Testis (tissue), 3 donors: ENCODE results near the gene REG3G. TPM values are rescaled to one million over a fixed set of nuclear protein-coding genes. Genes with fewer than 3 reads are reported as not detected.

Experiments used
- DNase-seq: peaks from one replicate; pipeline ENCODE4 v3.0.0-alpha.2; 2019
- H3K27ac ChIP-seq, 2 donors: fragments of 200-600 bp; sonication (generic); one replicate each; pipeline ENCODE4 v1.5.1; 2019
- H3K27me3 ChIP-seq: fragments of 200-600 bp; sonication (generic); one replicate; pipeline ENCODE4 v1.5.1; 2019
- H3K36me3 ChIP-seq: fragments of 200-600 bp; sonication (generic); one replicate; pipeline ENCODE4 v1.5.1; 2017; ENCODE audit warnings: low read depth; ENCODE audit errors: missing control alignments
- H3K4me1 ChIP-seq: fragments of 200-600 bp; sonication (generic); one replicate; pipeline ENCODE4 v1.5.1; 2019
- H3K4me3 ChIP-seq, 2 donors: fragments of 200-600 bp; sonication (generic); one replicate each; pipeline ENCODE4 v1.5.1; 2017 to 2019
- H3K9me3 ChIP-seq: fragments of 200-600 bp; sonication (generic); one replicate; pipeline ENCODE4 v1.5.1; 2017
- POLR2A ChIP-seq: fragments of 450-650 bp; IDR thresholded peaks from one replicate; pipeline ENCODE4 v1.6.1; 2017; ENCODE audit warnings: antibody characterized with exemption, mild to moderate bottlenecking, moderate library complexity
- WGBS, 2 donors: methylation state at CpG; one replicate each; pipeline ENCODE4 v1.1.5; 2018; 5-methylcytosine and 5-hydroxymethylcytosine counted together
- intact Hi-C: fragments of 100-400 bp; cut with DNase I; formaldehyde crosslinking; loops from one replicate; pipeline ENCODE4 v1.15.1; 2023; ENCODE audit warnings: low total_unique reads
- polyA plus RNA-seq: library from polyadenylated mRNA; stranded (reverse); fragments of 350-450 nt; fragmentation: Illumina TruSeq; extraction: RNeasy Lipid Tissue Mini Kit (QIAGEN cat#74804); gene quantifications from one replicate; pipeline ENCODE4 v1.2.3, GENCODE V29; 2014; ENCODE audit warnings: low read depth, low replicate concordance; ENCODE audit not compliant: insufficient read depth
- total RNA-seq, 2 donors: library from RNA; depleted of rRNA; stranded (reverse); fragments of >200 nt; gene quantifications; one replicate each; pipeline ENCODE4 v1.2.3, GENCODE V29; 2016
- TF ChIP-seq, protein P1 (sequence below), 3 experiments: fragments of 450-650 bp in 2 of 3; fragments of 200-600 bp in 1 of 3; sonication (generic) in 1 of 3; IDR thresholded peaks; one replicate each; pipeline ENCODE4 v1.5.1; 2016 to 2019; ENCODE audit warnings: antibody characterized with exemption in 3 of 3, mild to moderate bottlenecking in 2 of 3, moderate library complexity in 1 of 3

The REG3G gene
- total and polyA plus RNA-seq, 3 donors from 2014 or later = 22.3 to 69.7 (median 60.7) TPM

DNA sequence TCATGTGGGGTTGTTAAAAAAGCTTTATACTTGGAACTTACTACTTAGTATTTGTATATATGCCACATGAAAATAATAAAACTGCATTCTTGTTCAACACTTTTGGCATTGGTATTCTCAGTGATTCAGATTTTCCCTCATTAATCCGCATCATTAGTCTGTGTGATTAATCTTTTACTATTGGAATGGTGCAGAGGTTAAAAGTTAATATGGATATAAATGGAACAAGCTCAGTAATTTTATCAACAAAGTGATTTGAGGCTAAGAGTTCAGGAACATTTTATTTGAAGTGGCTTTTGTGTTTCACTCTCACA is 45.4 kb upstream of the REG3G start:
- Histone ChIP-seq H3K27me3 (no peaks in the 10 kb centered on the region), H3K4me3 (no peak overlapping the region), H3K36me3 (no peaks in the 10 kb centered on the region), H3K27ac (no peak overlapping the region), H3K4me1 (no peaks in the 10 kb centered on the region), H3K9me3 (no peaks in the 10 kb centered on the region)
- WGBS, 2 donors = 56 to 73% methylated on average over 1 of the region's 1 CpG
- no peak for TF ChIP-seq POLR2A
- TF ChIP-seq, protein P1, sequence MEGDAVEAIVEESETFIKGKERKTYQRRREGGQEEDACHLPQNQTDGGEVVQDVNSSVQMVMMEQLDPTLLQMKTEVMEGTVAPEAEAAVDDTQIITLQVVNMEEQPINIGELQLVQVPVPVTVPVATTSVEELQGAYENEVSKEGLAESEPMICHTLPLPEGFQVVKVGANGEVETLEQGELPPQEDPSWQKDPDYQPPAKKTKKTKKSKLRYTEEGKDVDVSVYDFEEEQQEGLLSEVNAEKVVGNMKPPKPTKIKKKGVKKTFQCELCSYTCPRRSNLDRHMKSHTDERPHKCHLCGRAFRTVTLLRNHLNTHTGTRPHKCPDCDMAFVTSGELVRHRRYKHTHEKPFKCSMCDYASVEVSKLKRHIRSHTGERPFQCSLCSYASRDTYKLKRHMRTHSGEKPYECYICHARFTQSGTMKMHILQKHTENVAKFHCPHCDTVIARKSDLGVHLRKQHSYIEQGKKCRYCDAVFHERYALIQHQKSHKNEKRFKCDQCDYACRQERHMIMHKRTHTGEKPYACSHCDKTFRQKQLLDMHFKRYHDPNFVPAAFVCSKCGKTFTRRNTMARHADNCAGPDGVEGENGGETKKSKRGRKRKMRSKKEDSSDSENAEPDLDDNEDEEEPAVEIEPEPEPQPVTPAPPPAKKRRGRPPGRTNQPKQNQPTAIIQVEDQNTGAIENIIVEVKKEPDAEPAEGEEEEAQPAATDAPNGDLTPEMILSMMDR (IDR thresholded peaks at IDR 0.05) = no peak
- intact Hi-C loops = no loop called here
- no peak for DNase-seq

DNA sequence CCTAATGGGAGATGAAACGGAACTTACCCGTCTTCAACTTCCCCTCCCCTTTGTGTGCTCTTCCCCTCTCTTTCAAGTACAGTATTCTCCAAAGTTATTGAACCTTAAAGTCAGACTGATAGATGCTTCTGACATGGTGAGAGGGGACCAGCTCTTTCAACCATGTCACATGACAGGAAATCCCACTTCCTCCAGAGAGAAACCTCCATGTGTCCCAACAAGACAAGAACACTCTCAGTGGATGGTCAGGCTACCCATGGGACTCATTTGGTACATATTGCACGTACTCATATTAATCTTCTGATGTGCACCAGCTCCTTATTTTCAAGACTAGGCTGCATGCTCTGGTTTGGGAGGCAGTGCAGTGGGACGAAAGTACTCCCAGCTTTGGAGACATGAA is 44.6 kb upstream of the REG3G start:
- 53 to 73% methylated on average over 4 of the region's 4 CpGs for WGBS, 2 donors
- DNase-seq = no peak
- intact Hi-C loops = no loop called here
- no peak overlapping the region for H3K4me3 ChIP-seq
- no peak overlapping the region for H3K27ac ChIP-seq
- no peak for TF ChIP-seq POLR2A
- TF ChIP-seq, protein P1 (IDR thresholded peaks at IDR 0.05) = no peak
- H3K36me3 ChIP-seq = no peaks in the 10 kb centered on the region
- H3K4me1 ChIP-seq = no peaks in the 10 kb centered on the region
- no peaks in the 10 kb centered on the region for H3K27me3 ChIP-seq
- no peaks in the 10 kb centered on the region for H3K9me3 ChIP-seq

DNA sequence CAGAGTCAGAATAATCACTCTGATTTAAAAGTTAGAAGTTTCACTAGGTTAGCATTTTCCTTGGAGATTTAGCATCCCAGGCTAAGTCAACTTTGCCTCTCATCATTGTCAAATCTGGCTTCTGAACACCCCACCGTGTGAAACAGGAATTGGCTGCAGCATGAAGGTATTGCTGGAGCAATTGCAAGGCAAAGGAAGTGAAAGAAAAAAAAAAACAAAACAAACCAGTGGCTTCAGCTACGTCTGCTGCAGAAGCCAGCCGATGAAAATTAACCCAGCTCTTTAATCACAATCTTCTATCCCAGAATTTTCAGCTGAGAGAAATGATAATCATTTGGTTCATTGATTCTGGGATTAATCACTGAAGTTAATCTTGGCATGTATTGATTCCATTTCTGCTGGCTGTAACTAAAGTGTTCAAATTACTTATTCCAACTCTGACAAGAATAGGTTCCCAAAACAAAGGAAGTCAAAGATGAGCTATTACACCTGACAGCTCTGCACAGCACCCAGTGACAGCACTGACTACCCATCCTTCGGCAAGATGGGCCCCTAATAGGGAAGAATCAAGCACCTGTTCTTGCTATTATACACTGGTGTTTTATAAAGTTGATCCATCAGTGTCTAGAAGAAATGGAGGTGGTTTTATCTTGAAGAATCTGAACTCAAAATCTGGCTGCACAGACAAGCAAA is 42.7 kb upstream of the REG3G start:
- intact Hi-C loops = no loop called here
- H3K4me1 ChIP-seq = no peaks in the 10 kb centered on the region
- WGBS, 2 donors = 53 to 57% methylated on average over 4 of the region's 4 CpGs
- H3K27me3 ChIP-seq = no peaks in the 10 kb centered on the region
- H3K36me3 ChIP-seq = no peaks in the 10 kb centered on the region
- no peaks in the 10 kb centered on the region for H3K9me3 ChIP-seq
- TF ChIP-seq, protein P1 (IDR thresholded peaks at IDR 0.05) = no peak
- no peak for TF ChIP-seq POLR2A
- no peak for DNase-seq
- H3K4me3 ChIP-seq = no peak overlapping the region
- no peak overlapping the region for H3K27ac ChIP-seq

DNA sequence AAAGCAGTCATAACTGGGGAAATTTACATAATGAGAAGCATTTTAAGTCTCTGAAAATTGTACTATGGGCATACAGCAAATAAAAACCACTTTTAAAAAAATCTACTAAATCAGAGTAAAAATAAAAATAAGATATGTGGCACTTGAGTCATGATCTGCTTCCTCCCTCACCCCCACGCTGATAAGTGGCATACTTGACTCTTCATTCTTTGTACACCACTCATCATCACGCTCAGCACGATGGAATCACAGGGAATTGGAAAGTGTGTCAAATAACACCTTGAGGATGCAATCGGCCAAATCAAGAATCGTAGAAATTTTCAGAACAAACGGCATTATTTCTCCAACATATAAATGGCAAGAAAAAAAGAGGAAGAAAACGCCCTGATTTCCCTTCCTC is 41.1 kb upstream of the REG3G start:
- no peak overlapping the region for H3K27ac ChIP-seq
- H3K4me1 ChIP-seq = no peaks in the 10 kb centered on the region
- intact Hi-C loops = no loop called here
- no peak for DNase-seq
- H3K4me3 ChIP-seq = no peak overlapping the region
- TF ChIP-seq, protein P1 (IDR thresholded peaks at IDR 0.05) = no peak
- TF ChIP-seq POLR2A = no peak
- H3K9me3 ChIP-seq = no peaks in the 10 kb centered on the region
- 84 to 85% methylated on average over 7 of the region's 7 CpGs for WGBS, 2 donors
- H3K27me3 ChIP-seq = no peaks in the 10 kb centered on the region
- H3K36me3 ChIP-seq = no peaks in the 10 kb centered on the region

DNA sequence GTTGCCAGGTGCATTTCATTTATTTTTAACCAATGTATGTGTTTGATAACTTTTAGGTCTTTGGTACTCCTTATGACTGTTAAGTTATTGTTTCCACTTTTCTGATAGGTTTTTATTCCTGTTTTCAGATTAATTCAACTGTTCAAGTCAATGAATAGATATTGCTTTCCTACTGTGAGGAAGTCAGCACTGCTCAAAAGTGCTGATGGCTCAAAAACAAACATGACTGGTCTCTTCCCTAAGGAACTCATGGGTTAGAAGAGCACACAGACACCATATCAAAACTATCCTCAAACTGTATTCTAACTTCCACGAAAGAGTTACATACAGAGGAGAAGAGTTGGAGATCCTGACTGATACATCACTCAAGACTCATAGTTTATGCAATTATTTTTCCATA is 39.9 kb upstream of the REG3G start:
- Histone ChIP-seq H3K27me3 (no peaks in the 10 kb centered on the region), H3K4me1 (no peaks in the 10 kb centered on the region), H3K9me3 (no peaks in the 10 kb centered on the region), H3K4me3 (no peak overlapping the region), H3K36me3 (no peaks in the 10 kb centered on the region), H3K27ac (no peak overlapping the region)
- intact Hi-C loops = no loop called here
- TF ChIP-seq, protein P1 (IDR thresholded peaks at IDR 0.05) = no peak
- no peak for TF ChIP-seq POLR2A
- DNase-seq = no peak
- 89 to 91% methylated on average over 1 of the region's 1 CpG for WGBS, 2 donors
